22Rv1 (cell line): ENCODE results near the gene TRAPPC10.

Source experiments
- H3K27ac ChIP-seq: fragments of 450-650 bp; 2 replicates; pipeline ENCODE4 v1.5.1; 2017
- CTCF ChIP-seq: fragments of 450-650 bp; IDR thresholded peaks from 2 replicates; pipeline ENCODE4 v1.5.1; 2017; ENCODE audit warnings: mild to moderate bottlenecking
- ZFX ChIP-seq: fragments of 450-650 bp; IDR thresholded peaks from 2 replicates; pipeline ENCODE4 v1.6.1; 2017; ENCODE audit warnings: antibody characterized with exemption, borderline replicate concordance

TRAPPC10 gene

GRCh38 chr21:44028287-44028659 lies 16.2 kb downstream of the TRAPPC10 start:
- no peak for TF ChIP-seq CTCF
- TF ChIP-seq ZFX = no peak
- H3K27ac ChIP-seq = no peak overlapping the region

- H3K27ac ChIP-seq = no peak overlapping the region
- no peak for TF ChIP-seq ZFX
- TF ChIP-seq CTCF = no peak
These were observed 17.5 kb downstream of the TRAPPC10 start for GRCh38 chr21:44029460-44030087.

- TF ChIP-seq CTCF (no peak), ZFX (no peak)
- no peak overlapping the region for H3K27ac ChIP-seq
These were observed 23.1 kb downstream of the TRAPPC10 start for GRCh38 chr21:44035244-44035643.

- TF ChIP-seq CTCF (no peak), ZFX (no peak)
- H3K27ac ChIP-seq = no peak overlapping the region
These were observed 26.0 kb downstream of the TRAPPC10 start for GRCh38 chr21:44038063-44038462.

GRCh38 chr21:44039828-44040227 lies 27.7 kb downstream of the TRAPPC10 start:
- TF ChIP-seq CTCF (no peak), ZFX (no peak)
- H3K27ac ChIP-seq = no peak overlapping the region

- H3K27ac ChIP-seq = no peak overlapping the region
- TF ChIP-seq ZFX (no peak), CTCF (no peak)
These were observed 31.5 kb downstream of the TRAPPC10 start for GRCh38 chr21:44043613-44044012.

- H3K27ac ChIP-seq = no peak overlapping the region
- TF ChIP-seq ZFX (no peak), CTCF (no peak)
These were observed 34.6 kb downstream of the TRAPPC10 start for GRCh38 chr21:44046734-44047133.
